Thyroid gland (tissue), 4 donors: ENCODE data around the gene DRC3.

Source experiments
- CTCF ChIP-seq, 6 experiments: fragments of 200-600 bp in 3 of 6; fragments of 450-650 bp in 3 of 6; sonication (generic) in 3 of 6; IDR thresholded peaks; one replicate each; pipeline ENCODE4 v1.5.1; 2016 to 2019; ENCODE audit warnings: antibody characterized with exemption in 6 of 6, mild to moderate bottlenecking in 2 of 6, inconsistent platforms in 1 of 6, moderate library complexity in 1 of 6
- POLR2A ChIP-seq, 2 donors: fragments of 450-650 bp; IDR thresholded peaks; one replicate each; pipeline ENCODE4 v1.6.1; 2017; ENCODE audit warnings: antibody characterized with exemption in 2 of 2, mild to moderate bottlenecking in 2 of 2, moderate library complexity in 1 of 2

GRCh38 chr17:18038149-18038850, 65.6 kb downstream of the DRC3 start:
- TF ChIP-seq CTCF (IDR thresholded peaks at IDR 0.05) (no peak), POLR2A (IDR thresholded peaks at IDR 0.05) (no peak)
